ENCODE measurements around the gene RNF13.
"Not testable (repeated sequence)": the region's sequence is repeated elsewhere in the genome, so short reads cannot be mapped to it uniquely, and the experiment has no call there.

RNF13 gene

GRCh38 chr3:149963485-149963884 is 150.5 kb downstream of the RNF13 start:
- no peak for DNase-seq

- no peak for DNase-seq
Observed at GRCh38 chr3:149964291-149964690, 151.3 kb downstream of the RNF13 start.

- DNase-seq = no peak
Observed at GRCh38 chr3:149965278-149965677, 152.3 kb downstream of the RNF13 start.

GRCh38 chr3:149967086-149967685 is 154.2 kb downstream of the RNF13 start:
- peak; percentile 57 for DNase-seq

- no peak for DNase-seq
Observed at GRCh38 chr3:149968216-149968615, 155.2 kb downstream of the RNF13 start.

- no peak for DNase-seq
Observed at GRCh38 chr3:149969110-149969939, 156.3 kb downstream of the RNF13 start.

GRCh38 chr3:149969940-149970715 is 157.1 kb downstream of the RNF13 start:
- peak; percentile 81 for DNase-seq

GRCh38 chr3:149970716-149971402 is 157.8 kb downstream of the RNF13 start, which contains the start of gene PFN2:
PFN2 (minus strand) TSS chr3:149970895; CDS start chr3:149970856, 39 bp downstream.
- DNase-seq = peak; percentile 70

- peak; percentile 33 for DNase-seq
Observed at GRCh38 chr3:149971403-149972075, 158.5 kb downstream of the RNF13 start.

- DNase-seq = no peak
Observed at GRCh38 chr3:149975919-149976318, 162.9 kb downstream of the RNF13 start.

- DNase-seq = no peak
Observed at GRCh38 chr3:149977386-149977785, 164.4 kb downstream of the RNF13 start.

- not testable (repeated sequence) for DNase-seq
Observed at GRCh38 chr3:149981979-149982378, 169.0 kb downstream of the RNF13 start.

- not testable (repeated sequence) for DNase-seq
Observed at GRCh38 chr3:149983053-149983452, 170.0 kb downstream of the RNF13 start.

- no peak for DNase-seq
Observed at GRCh38 chr3:149983628-149984027, 170.6 kb downstream of the RNF13 start.

- DNase-seq = no peak
Observed at GRCh38 chr3:149989307-149989706, 176.3 kb downstream of the RNF13 start.

GRCh38 chr3:149990423-149990948 is 177.5 kb downstream of the RNF13 start:
- no peak for DNase-seq

GRCh38 chr3:149992416-149993058 is 179.5 kb downstream of the RNF13 start:
- DNase-seq = no peak

GRCh38 chr3:149998946-149999345 is 185.9 kb downstream of the RNF13 start:
- DNase-seq = no peak

- DNase-seq = no peak
Observed at GRCh38 chr3:149999421-149999820, 186.4 kb downstream of the RNF13 start.

- no peak for DNase-seq
Observed at GRCh38 chr3:150000641-150001040, 187.6 kb downstream of the RNF13 start.

Data from CD4-positive, alpha-beta T cell treated with Interleukin-10 for 1 hour (primary cell).